CMK (cell line): ENCODE results near the gene HCN1.
"Not testable (repeated sequence)": the region's sequence is repeated elsewhere in the genome, so short reads cannot be mapped to it uniquely, and the experiment has no call there.

Experiments
- DNase-seq: peaks from one replicate; pipeline ENCODE4 v3.0.0-alpha.2; 2010; ENCODE audit warnings: low read depth

The HCN1 gene

GRCh38 chr5:45417285-45417998 lies 278.7 kb downstream of the HCN1 start:
- DNase-seq, result no peak

GRCh38 chr5:45414620-45415573 lies 281.3 kb downstream of the HCN1 start:
- DNase-seq, result no peak

GRCh38 chr5:45411971-45412612 lies 284.1 kb downstream of the HCN1 start:
- no peak for DNase-seq

GRCh38 chr5:45410304-45410995 lies 285.7 kb downstream of the HCN1 start:
- no peak for DNase-seq

GRCh38 chr5:45408067-45408466 lies 288.1 kb downstream of the HCN1 start:
- DNase-seq, result no peak

- DNase-seq, result no peak
These were observed 293.2 kb downstream of the HCN1 start for GRCh38 chr5:45402804-45403455.

- no peak for DNase-seq
These were observed 297.1 kb downstream of the HCN1 start for GRCh38 chr5:45399041-45399440.

GRCh38 chr5:45385321-45386058 lies 310.7 kb downstream of the HCN1 start:
- DNase-seq, result no peak

- no peak for DNase-seq
These were observed 312.2 kb downstream of the HCN1 start for GRCh38 chr5:45383985-45384384.

- DNase-seq, result no peak
These were observed 313.6 kb downstream of the HCN1 start for GRCh38 chr5:45382583-45382982.

- DNase-seq, result no peak
These were observed 319.8 kb downstream of the HCN1 start for GRCh38 chr5:45376417-45376816.

GRCh38 chr5:45372629-45373028 lies 323.6 kb downstream of the HCN1 start:
- DNase-seq, result no peak

- not testable (repeated sequence) for DNase-seq
These were observed 324.8 kb downstream of the HCN1 start for GRCh38 chr5:45371423-45371822.

- no peak for DNase-seq
These were observed 340.8 kb downstream of the HCN1 start for GRCh38 chr5:45355189-45355992.

- DNase-seq, result no peak
These were observed 359.7 kb downstream of the HCN1 start for GRCh38 chr5:45336464-45336863.

GRCh38 chr5:45335978-45336377 lies 360.2 kb downstream of the HCN1 start:
- DNase-seq, result no peak

- no peak for DNase-seq
These were observed 360.8 kb downstream of the HCN1 start for GRCh38 chr5:45335346-45335745.

- DNase-seq, result no peak
These were observed 361.2 kb downstream of the HCN1 start for GRCh38 chr5:45334939-45335338.

GRCh38 chr5:45312627-45313026 lies 383.6 kb downstream of the HCN1 start:
- DNase-seq, result not testable (repeated sequence)

- DNase-seq, result no peak
These were observed 400.9 kb downstream of the HCN1 start for GRCh38 chr5:45295231-45295630.
